Measurements from ENCODE around the gene CDC25B.
"Not testable (repeated sequence)": the region's sequence is repeated elsewhere in the genome, so short reads cannot be mapped to it uniquely, and the experiment has no call there.

CDC25B gene

GRCh38 chr20:3784863-3785239 lies 11.3 kb upstream of the CDC25B start:
- H3K9ac ChIP-seq (ENCODE audit: low read depth in 1 of 2, low read length in 2 of 2): no peak overlapping the region
- H3K4me1 ChIP-seq (ENCODE audit: control insufficient read depth in 2 of 2, insufficient read depth in 2 of 2, low read length in 2 of 2): peaks cover 21 to 39% of the 10 kb centered on the region in 2 donors

DNA sequence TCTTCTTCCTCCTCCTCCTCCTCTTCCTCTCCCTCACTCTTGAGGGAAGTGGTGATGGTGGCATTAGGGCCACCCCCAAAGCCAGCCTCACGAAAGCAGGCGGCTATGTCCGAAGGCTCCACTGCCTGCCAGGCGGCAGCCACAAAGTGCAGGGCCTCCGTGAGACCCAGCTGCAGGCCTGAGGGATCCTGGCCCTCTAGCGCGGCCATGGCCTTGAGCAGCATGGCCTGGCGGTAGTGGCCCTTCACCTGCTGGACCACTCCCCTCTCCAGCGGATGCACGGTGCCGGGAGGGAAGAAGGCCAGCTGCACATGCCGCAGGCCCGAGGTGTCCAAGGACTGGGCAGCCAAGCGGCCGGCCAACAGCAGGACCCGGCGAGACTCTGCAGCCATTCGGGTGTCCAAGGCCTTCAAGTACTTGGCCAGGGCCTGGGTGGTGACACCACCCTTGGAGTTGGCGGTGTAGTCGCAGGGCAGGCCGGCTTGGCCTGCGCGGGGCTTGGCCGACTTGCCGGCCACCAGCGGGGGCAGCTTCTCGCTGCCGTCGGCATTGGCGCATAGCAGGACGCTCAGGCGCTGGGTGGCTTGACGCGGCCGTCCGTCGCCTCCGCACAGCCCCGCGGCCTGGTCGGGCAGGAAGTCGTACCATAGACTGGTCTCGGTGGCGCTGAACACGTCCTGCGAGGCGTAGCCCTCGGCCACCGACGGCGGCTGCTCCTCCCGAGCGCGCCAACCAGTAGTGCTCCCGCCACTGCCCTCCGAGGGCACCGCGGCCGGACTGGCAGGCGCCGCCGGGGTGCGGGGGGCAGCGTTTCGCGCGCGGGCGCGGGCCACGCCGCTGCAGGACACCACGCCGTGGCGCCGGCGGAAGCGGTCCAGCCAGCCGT lies 10.6 kb upstream of the CDC25B start:
- Histone ChIP-seq H3K27me3 (ENCODE audit: control insufficient read depth in 2 of 2, insufficient read depth in 2 of 2, low read length in 2 of 2) (no peaks in the 10 kb centered on the region), H3K4me1 (ENCODE audit: control insufficient read depth in 2 of 2, insufficient read depth in 2 of 2, low read length in 2 of 2) (peaks cover 21 to 39% of the 10 kb centered on the region in 2 donors), H3K27ac (ENCODE audit: low read depth in 2 of 2, low read length in 2 of 2) (peak overlapping the region; percentile 57 to 76), H3K4me3 (ENCODE audit: low read length in 2 of 2) (peak overlapping the region; percentile 85 to 87), H3K9me3 (ENCODE audit: control insufficient read depth in 2 of 2, low read length in 2 of 2) (no peaks in the 10 kb centered on the region), H3K9ac (ENCODE audit: low read depth in 1 of 2, low read length in 2 of 2) (peak overlapping the region; percentile 38 to 77), H3K36me3 (ENCODE audit: control insufficient read depth in 2 of 2, insufficient read depth in 2 of 2, low read length in 2 of 2) (peaks cover 5% of the 10 kb centered on the region in 2 donors)

More at GRCh38 chr20:3784863-3785239, 11.3 kb upstream of the CDC25B start:
- peak overlapping the region; percentile 22 to 85 for H3K4me3 ChIP-seq (ENCODE audit: low read length in 2 of 2)
- no peaks in the 10 kb centered on the region for H3K9me3 ChIP-seq (ENCODE audit: control insufficient read depth in 2 of 2, low read length in 2 of 2)
- no peak overlapping the region for H3K27ac ChIP-seq (ENCODE audit: low read depth in 2 of 2, low read length in 2 of 2)
- H3K27me3 ChIP-seq (ENCODE audit: control insufficient read depth in 2 of 2, insufficient read depth in 2 of 2, low read length in 2 of 2): no peaks in the 10 kb centered on the region
- H3K36me3 ChIP-seq (ENCODE audit: control insufficient read depth in 2 of 2, insufficient read depth in 2 of 2, low read length in 2 of 2): peaks cover 5% of the 10 kb centered on the region in 2 donors

GRCh38 chr20:3786126-3786484 lies 10.0 kb upstream of the CDC25B start:
- H3K36me3 ChIP-seq (ENCODE audit: control insufficient read depth in 2 of 2, insufficient read depth in 2 of 2, low read length in 2 of 2): peaks cover 5% of the 10 kb centered on the region in 2 donors
- H3K27ac ChIP-seq (ENCODE audit: low read depth in 2 of 2, low read length in 2 of 2): peak overlapping the region; percentile 57 to 76
- H3K4me3 ChIP-seq (ENCODE audit: low read length in 2 of 2): peak overlapping the region; percentile 85 to 87
- H3K4me1 ChIP-seq (ENCODE audit: control insufficient read depth in 2 of 2, insufficient read depth in 2 of 2, low read length in 2 of 2): peaks cover 18 to 33% of the 10 kb centered on the region in 2 donors
- peak overlapping the region; percentile 27 to 77 for H3K9ac ChIP-seq (ENCODE audit: low read depth in 1 of 2, low read length in 2 of 2)
- no peaks in the 10 kb centered on the region for H3K27me3 ChIP-seq (ENCODE audit: control insufficient read depth in 2 of 2, insufficient read depth in 2 of 2, low read length in 2 of 2)
- H3K9me3 ChIP-seq (ENCODE audit: control insufficient read depth in 2 of 2, low read length in 2 of 2): no peaks in the 10 kb centered on the region

DNA sequence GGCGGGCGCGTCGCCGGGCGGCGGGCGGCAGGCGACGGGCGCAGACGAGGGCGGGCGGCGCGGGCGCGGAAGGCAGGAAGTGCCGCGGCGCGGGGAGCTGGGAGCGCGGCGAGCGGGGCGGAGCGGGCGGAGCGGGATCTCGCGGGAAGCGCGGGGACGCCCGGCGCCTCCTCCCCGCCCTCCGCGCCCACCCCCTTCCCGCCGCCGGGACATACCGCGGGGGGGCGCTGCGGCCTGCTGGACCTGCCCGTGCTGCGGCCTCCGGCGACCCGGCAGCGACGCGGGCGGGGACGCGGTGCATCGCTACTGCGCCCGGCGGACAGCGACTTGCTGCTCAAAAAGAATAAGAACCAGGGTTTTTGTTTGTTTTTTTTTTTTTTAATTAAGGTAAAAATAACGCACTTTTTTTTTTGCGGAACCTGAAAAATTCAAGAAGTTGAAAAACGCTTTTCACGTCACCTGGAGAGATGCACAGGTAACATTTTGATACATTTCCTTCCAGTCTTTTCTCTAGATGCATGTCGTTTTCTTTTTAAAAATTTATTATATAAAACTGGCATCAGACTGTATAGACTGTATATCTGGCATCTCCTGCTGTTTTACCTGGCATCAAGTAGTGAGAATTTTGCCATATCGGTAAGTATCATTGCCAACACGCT lies 9.3 kb upstream of the CDC25B start, which contains the start of gene CENPB:
CENPB (minus strand) TSS at position 76 of the 659 bp plus-strand sequence. CDS start 257 bp downstream, outside the sequence.
- H3K4me1 ChIP-seq (ENCODE audit: control insufficient read depth in 2 of 2, insufficient read depth in 2 of 2, low read length in 2 of 2): peaks cover 16 to 30% of the 10 kb centered on the region in 2 donors
- H3K9me3 ChIP-seq (ENCODE audit: control insufficient read depth in 2 of 2, low read length in 2 of 2): no peaks in the 10 kb centered on the region
- peaks cover 5% of the 10 kb centered on the region in 2 donors for H3K36me3 ChIP-seq (ENCODE audit: control insufficient read depth in 2 of 2, insufficient read depth in 2 of 2, low read length in 2 of 2)
- H3K27ac ChIP-seq (ENCODE audit: low read depth in 2 of 2, low read length in 2 of 2): peak within 1 kb of the TSS; percentile 57 to 76
- peak within 1 kb of the TSS; percentile 27 to 77 for H3K9ac ChIP-seq (ENCODE audit: low read depth in 1 of 2, low read length in 2 of 2)
- H3K27me3 ChIP-seq (ENCODE audit: control insufficient read depth in 2 of 2, insufficient read depth in 2 of 2, low read length in 2 of 2): no peaks in the 10 kb centered on the region
- peak within 1 kb of the TSS; percentile 85 to 87 for H3K4me3 ChIP-seq (ENCODE audit: low read length in 2 of 2)

- Histone ChIP-seq H3K27ac (ENCODE audit: low read depth in 2 of 2, low read length in 2 of 2) (no peak overlapping the region), H3K9me3 (ENCODE audit: control insufficient read depth in 2 of 2, low read length in 2 of 2) (no peaks in the 10 kb centered on the region), H3K36me3 (ENCODE audit: control insufficient read depth in 2 of 2, insufficient read depth in 2 of 2, low read length in 2 of 2) (peaks cover 5% of the 10 kb centered on the region in 2 donors), H3K27me3 (ENCODE audit: control insufficient read depth in 2 of 2, insufficient read depth in 2 of 2, low read length in 2 of 2) (no peaks in the 10 kb centered on the region), H3K4me1 (ENCODE audit: control insufficient read depth in 2 of 2, insufficient read depth in 2 of 2, low read length in 2 of 2) (peaks cover 16 to 30% of the 10 kb centered on the region in 2 donors), H3K9ac (ENCODE audit: low read depth in 1 of 2, low read length in 2 of 2) (peak overlapping the region in 1 of 2 donors; percentile 19), H3K4me3 (ENCODE audit: low read length in 2 of 2) (peak overlapping the region; percentile 33 to 71)
These were observed 8.6 kb upstream of the CDC25B start for GRCh38 chr20:3787324-3788014.

- H3K4me3 ChIP-seq (ENCODE audit: low read length in 2 of 2): no peak overlapping the region
- no peaks in the 10 kb centered on the region for H3K9me3 ChIP-seq (ENCODE audit: control insufficient read depth in 2 of 2, low read length in 2 of 2)
- peaks cover 5% of the 10 kb centered on the region in 2 donors for H3K36me3 ChIP-seq (ENCODE audit: control insufficient read depth in 2 of 2, insufficient read depth in 2 of 2, low read length in 2 of 2)
- no peak overlapping the region for H3K9ac ChIP-seq (ENCODE audit: low read depth in 1 of 2, low read length in 2 of 2)
- H3K27ac ChIP-seq (ENCODE audit: low read depth in 2 of 2, low read length in 2 of 2): no peak overlapping the region
- H3K4me1 ChIP-seq (ENCODE audit: control insufficient read depth in 2 of 2, insufficient read depth in 2 of 2, low read length in 2 of 2): peaks cover 16 to 30% of the 10 kb centered on the region in 2 donors
- no peaks in the 10 kb centered on the region for H3K27me3 ChIP-seq (ENCODE audit: control insufficient read depth in 2 of 2, insufficient read depth in 2 of 2, low read length in 2 of 2)
These were observed 7.4 kb upstream of the CDC25B start for GRCh38 chr20:3788685-3789155.

GRCh38 chr20:3789201-3789600 lies 6.9 kb upstream of the CDC25B start:
- not testable (repeated sequence) for H3K27ac ChIP-seq (ENCODE audit: low read depth in 2 of 2, low read length in 2 of 2); H3K4me3 ChIP-seq (ENCODE audit: low read length in 2 of 2); H3K27me3 ChIP-seq (ENCODE audit: control insufficient read depth in 2 of 2, insufficient read depth in 2 of 2, low read length in 2 of 2); H3K9me3 ChIP-seq (ENCODE audit: control insufficient read depth in 2 of 2, low read length in 2 of 2); H3K9ac ChIP-seq (ENCODE audit: low read depth in 1 of 2, low read length in 2 of 2); H3K36me3 ChIP-seq (ENCODE audit: control insufficient read depth in 2 of 2, insufficient read depth in 2 of 2, low read length in 2 of 2)
- peaks cover 16 to 30% of the 10 kb centered on the region in 2 donors for H3K4me1 ChIP-seq (ENCODE audit: control insufficient read depth in 2 of 2, insufficient read depth in 2 of 2, low read length in 2 of 2)

- not testable (repeated sequence) for H3K27ac ChIP-seq (ENCODE audit: low read depth in 2 of 2, low read length in 2 of 2)
These were observed 1.9 kb upstream of the CDC25B start for GRCh38 chr20:3794168-3794567.

DNA sequence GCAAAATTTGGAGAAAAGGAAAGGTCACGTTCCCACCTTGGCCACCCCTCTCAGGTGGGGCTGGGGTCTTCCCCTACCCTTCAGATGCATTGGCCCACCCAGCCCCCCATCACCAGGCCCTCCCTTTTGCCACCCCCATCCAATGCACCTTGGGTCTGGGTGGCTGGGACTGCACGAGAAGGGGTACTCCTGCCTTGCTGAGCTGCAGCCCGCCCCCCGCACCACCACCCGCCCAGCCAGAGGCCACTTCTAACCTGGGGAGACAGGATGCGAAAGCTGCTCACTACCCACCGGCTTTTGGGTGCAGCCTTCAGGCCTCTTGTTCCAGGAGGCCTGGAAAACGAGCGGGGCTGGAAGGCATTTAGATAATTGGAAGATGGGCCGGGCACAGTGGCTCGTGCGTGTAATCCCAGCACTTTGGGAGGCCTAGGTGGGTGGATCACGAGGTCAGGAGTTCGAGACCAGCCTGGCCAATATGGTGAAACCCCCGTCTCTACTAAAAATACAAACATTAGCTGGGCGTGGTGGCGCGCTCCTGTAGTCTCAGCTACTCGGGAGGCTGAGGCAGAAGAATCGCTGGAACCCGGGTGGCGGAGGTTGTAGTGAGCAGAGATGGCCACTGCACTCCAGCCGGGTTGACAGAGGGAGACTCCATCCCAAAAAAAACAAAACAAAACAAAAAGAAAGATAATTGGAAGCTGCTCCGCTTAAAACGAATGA lies 1.2 kb upstream of the CDC25B start:
- H3K9ac ChIP-seq (ENCODE audit: low read depth in 1 of 2, low read length in 2 of 2): peak overlapping the region; percentile 85 to 95
- no peaks in the 10 kb centered on the region for H3K36me3 ChIP-seq (ENCODE audit: control insufficient read depth in 2 of 2, insufficient read depth in 2 of 2, low read length in 2 of 2)
- peak overlapping the region in 1 of 2 donors; percentile 87 for H3K4me3 ChIP-seq (ENCODE audit: low read length in 2 of 2)
- peak overlapping the region; percentile 91 to 98 for H3K27ac ChIP-seq (ENCODE audit: low read depth in 2 of 2, low read length in 2 of 2)
- peaks cover 38 to 39% of the 10 kb centered on the region in 2 donors for H3K4me1 ChIP-seq (ENCODE audit: control insufficient read depth in 2 of 2, insufficient read depth in 2 of 2, low read length in 2 of 2)
- no peaks in the 10 kb centered on the region for H3K27me3 ChIP-seq (ENCODE audit: control insufficient read depth in 2 of 2, insufficient read depth in 2 of 2, low read length in 2 of 2)
- H3K9me3 ChIP-seq (ENCODE audit: control insufficient read depth in 2 of 2, low read length in 2 of 2): no peaks in the 10 kb centered on the region

More at GRCh38 chr20:3794168-3794567, 1.9 kb upstream of the CDC25B start:
- not testable (repeated sequence) for H3K9ac ChIP-seq (ENCODE audit: low read depth in 1 of 2, low read length in 2 of 2); H3K27me3 ChIP-seq (ENCODE audit: control insufficient read depth in 2 of 2, insufficient read depth in 2 of 2, low read length in 2 of 2); H3K36me3 ChIP-seq (ENCODE audit: control insufficient read depth in 2 of 2, insufficient read depth in 2 of 2, low read length in 2 of 2); H3K9me3 ChIP-seq (ENCODE audit: control insufficient read depth in 2 of 2, low read length in 2 of 2); H3K4me3 ChIP-seq (ENCODE audit: low read length in 2 of 2)
- peaks cover 31 to 33% of the 10 kb centered on the region in 2 donors for H3K4me1 ChIP-seq (ENCODE audit: control insufficient read depth in 2 of 2, insufficient read depth in 2 of 2, low read length in 2 of 2)

All from mucosa of rectum (tissue), 2 donors.